HG03442 (cell line): ENCODE data around the gene ARL8A.

ENCODE experiments used
- ATAC-seq: cut with Tn5 transposase; IDR thresholded peaks from one replicate; pipeline ENCODE4 v1.9.1; 2021; ENCODE audit warnings: mild to moderate bottlenecking, moderate library complexity; ENCODE audit not compliant: unreplicated experiment

Gene ARL8A

GRCh38 chr1:202084791-202085681, 59.5 kb downstream of the ARL8A start:
- ATAC-seq: no peak
